Measurements from ENCODE around the gene SETD1B.
A peak's percentile ranks its signal among the peaks of the same experiment; 100 is the strongest.

SETD1B gene

GRCh38 chr12:121822393-121823100 is 18.7 kb downstream of the SETD1B start:
- no peak for DNase-seq

GRCh38 chr12:121823101-121823726 is 19.4 kb downstream of the SETD1B start:
- no peak for DNase-seq

- no peak for DNase-seq
These were observed 19.9 kb downstream of the SETD1B start for GRCh38 chr12:121823727-121824115.

- DNase-seq: no peak
These were observed 21.3 kb downstream of the SETD1B start for GRCh38 chr12:121825041-121825523.

GRCh38 chr12:121826318-121827150 is 22.7 kb downstream of the SETD1B start:
- DNase-seq: no peak

GRCh38 chr12:121827351-121828099 is 23.7 kb downstream of the SETD1B start:
- no peak for DNase-seq

GRCh38 chr12:121828306-121828705 is 24.5 kb downstream of the SETD1B start:
- DNase-seq: no peak

GRCh38 chr12:121828826-121829225 is 25.0 kb downstream of the SETD1B start:
- no peak for DNase-seq

GRCh38 chr12:121829250-121829918 is 25.6 kb downstream of the SETD1B start:
- no peak for DNase-seq

- no peak for DNase-seq
These were observed 26.3 kb downstream of the SETD1B start for GRCh38 chr12:121830134-121830533.

GRCh38 chr12:121830588-121831265 is 26.9 kb downstream of the SETD1B start:
- DNase-seq: no peak

GRCh38 chr12:121831571-121832245 is 27.9 kb downstream of the SETD1B start:
- no peak for DNase-seq

GRCh38 chr12:121837680-121838079 is 33.9 kb downstream of the SETD1B start:
- DNase-seq: no peak

- no peak for DNase-seq
These were observed 34.3 kb downstream of the SETD1B start for GRCh38 chr12:121838126-121838525.

- DNase-seq: peak; percentile 28 to 96 (median 89)
These were observed 35.5 kb downstream of the SETD1B start for GRCh38 chr12:121839106-121839992.

- DNase-seq: no peak
These were observed 36.4 kb downstream of the SETD1B start for GRCh38 chr12:121839993-121840761.

- DNase-seq: no peak
These were observed 39.6 kb downstream of the SETD1B start for GRCh38 chr12:121843236-121843982.

Measured in anterior cingulate cortex (tissue), 58 donors.